NB4 (cell line): Measurements from ENCODE around the gene SLC37A1.

ENCODE experiments used
- CTCF ChIP-seq: IDR thresholded peaks from one replicate; pipeline ENCODE4 v1.5.1; 2012; ENCODE audit warnings: low read depth, low read length
- MAX ChIP-seq: IDR thresholded peaks from 2 replicates; pipeline ENCODE4 v1.6.1; 2011; ENCODE audit warnings: low read depth, low read length
- POLR2A ChIP-seq: IDR thresholded peaks from 2 replicates; pipeline ENCODE4 v1.6.1; 2011; ENCODE audit warnings: mild to moderate bottlenecking; ENCODE audit not compliant: insufficient read length; ENCODE audit errors: extremely low read depth

- TF ChIP-seq CTCF (no peak), MAX (no peak), POLR2A (no peak)
These were observed 47.0 kb upstream of the SLC37A1 start for GRCh38 chr21:42466700-42467099.
